ENCODE data around the gene HPCAL1.
A peak's percentile ranks its signal among the peaks of the same experiment; 100 is the strongest.

Gene HPCAL1

DNA sequence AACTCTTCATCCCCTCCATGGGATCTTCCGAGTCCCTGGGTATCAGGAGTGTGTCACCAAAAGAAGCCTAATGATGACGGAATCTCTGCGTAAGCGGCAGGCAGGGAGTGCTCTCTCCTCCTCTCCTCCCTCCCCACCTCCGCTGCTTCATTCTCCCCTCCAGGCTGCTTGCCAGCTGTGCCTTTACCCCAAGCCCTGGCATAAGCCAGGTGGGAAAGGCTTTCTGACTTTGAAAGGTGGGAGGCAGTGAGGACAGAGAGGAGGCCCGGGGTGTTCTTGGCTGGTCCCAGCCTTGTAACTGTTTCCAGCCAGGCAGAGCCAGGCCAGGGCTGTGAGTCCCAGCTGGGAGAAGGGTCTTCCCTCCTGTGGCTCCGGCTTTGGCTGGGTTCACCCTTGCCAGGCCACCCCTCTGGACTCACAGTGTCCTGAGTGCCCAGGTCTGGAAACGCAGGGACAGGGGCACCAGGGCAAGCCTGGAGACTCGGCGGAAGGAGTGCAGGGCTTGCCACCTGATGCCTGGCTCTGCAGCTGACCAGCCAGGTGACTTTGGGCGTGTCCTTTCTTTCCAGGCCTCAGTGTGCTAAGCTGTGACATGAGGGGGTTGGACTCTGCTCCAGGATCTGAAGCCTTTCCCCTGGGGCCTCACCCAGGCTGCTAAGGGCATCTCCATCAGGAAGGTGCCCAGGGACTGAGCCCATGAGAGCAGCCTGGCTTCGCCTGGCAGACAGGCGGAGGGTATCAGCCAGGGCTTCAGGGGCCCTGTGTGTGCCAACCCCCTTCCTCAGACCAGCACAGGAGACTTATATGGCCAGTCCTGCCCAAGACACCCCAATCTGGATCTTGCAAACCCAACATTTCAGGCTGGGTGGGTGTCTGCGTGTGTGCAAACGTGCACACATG, 32.7 kb upstream of the HPCAL1 start:
- H3K27ac ChIP-seq (ENCODE audit: low read depth, low read length), result peak overlapping the region; percentile 27
- no peaks in the 10 kb centered on the region for H3K36me3 ChIP-seq (ENCODE audit: control insufficient read depth in 1 of 2, insufficient read depth in 2 of 2, low read length in 2 of 2)
- no peaks in the 10 kb centered on the region for H3K9me3 ChIP-seq (ENCODE audit: control insufficient read depth in 1 of 2, low read length in 2 of 2)
- peaks cover 24 to 25% of the 10 kb centered on the region in 2 donors for H3K4me1 ChIP-seq (ENCODE audit: control insufficient read depth in 1 of 2, insufficient read depth in 2 of 2, low read length in 2 of 2)
- H3K4me3 ChIP-seq (ENCODE audit: low read depth in 1 of 2, low read length in 2 of 2), result no peak overlapping the region
- no peaks in the 10 kb centered on the region for H3K27me3 ChIP-seq (ENCODE audit: control insufficient read depth in 1 of 2, insufficient read depth in 2 of 2, low read length in 2 of 2)
- H3K9ac ChIP-seq (ENCODE audit: low read depth in 1 of 2, low read length in 2 of 2), result peak overlapping the region in 1 of 2 donors; percentile 41

DNA sequence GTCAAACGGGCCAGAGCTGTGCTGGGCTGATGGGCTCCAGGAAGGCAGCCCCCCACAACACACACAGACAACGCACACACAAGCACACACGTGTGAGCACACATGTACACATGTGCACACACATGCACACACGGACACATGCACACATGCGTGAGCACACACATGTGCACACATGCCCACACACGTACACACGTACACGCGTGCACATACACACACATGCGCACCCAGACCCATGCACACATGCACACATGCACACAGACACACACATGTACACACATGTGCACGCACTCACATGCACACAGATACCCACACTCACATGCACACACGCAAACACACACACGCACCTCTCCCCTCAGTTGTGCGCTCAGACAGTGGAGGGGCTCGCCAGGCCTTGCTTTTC, 31.2 kb upstream of the HPCAL1 start:
- no peaks in the 10 kb centered on the region for H3K36me3 ChIP-seq (ENCODE audit: control insufficient read depth in 1 of 2, insufficient read depth in 2 of 2, low read length in 2 of 2)

GRCh38 chr2:10271946-10272345, 30.8 kb upstream of the HPCAL1 start:
- Histone ChIP-seq H3K9ac (ENCODE audit: low read depth in 1 of 2, low read length in 2 of 2) (no peak overlapping the region), H3K27ac (ENCODE audit: low read depth, low read length) (no peak overlapping the region), H3K4me1 (ENCODE audit: control insufficient read depth in 1 of 2, insufficient read depth in 2 of 2, low read length in 2 of 2) (peaks cover 24 to 29% of the 10 kb centered on the region in 2 donors), H3K27me3 (ENCODE audit: control insufficient read depth in 1 of 2, insufficient read depth in 2 of 2, low read length in 2 of 2) (no peaks in the 10 kb centered on the region), H3K9me3 (ENCODE audit: control insufficient read depth in 1 of 2, low read length in 2 of 2) (no peaks in the 10 kb centered on the region), H3K36me3 (ENCODE audit: control insufficient read depth in 1 of 2, insufficient read depth in 2 of 2, low read length in 2 of 2) (no peaks in the 10 kb centered on the region), H3K4me3 (ENCODE audit: low read depth in 1 of 2, low read length in 2 of 2) (no peak overlapping the region)

More for the DNA sequence above, 31.2 kb upstream of the HPCAL1 start:
- Histone ChIP-seq H3K4me3 (ENCODE audit: low read depth in 1 of 2, low read length in 2 of 2) (no peak overlapping the region), H3K27me3 (ENCODE audit: control insufficient read depth in 1 of 2, insufficient read depth in 2 of 2, low read length in 2 of 2) (no peaks in the 10 kb centered on the region), H3K4me1 (ENCODE audit: control insufficient read depth in 1 of 2, insufficient read depth in 2 of 2, low read length in 2 of 2) (peaks cover 24 to 25% of the 10 kb centered on the region in 2 donors), H3K27ac (ENCODE audit: low read depth, low read length) (no peak overlapping the region), H3K9me3 (ENCODE audit: control insufficient read depth in 1 of 2, low read length in 2 of 2) (no peaks in the 10 kb centered on the region), H3K9ac (ENCODE audit: low read depth in 1 of 2, low read length in 2 of 2) (no peak overlapping the region)

GRCh38 chr2:10272464-10272863, 30.2 kb upstream of the HPCAL1 start:
- Histone ChIP-seq H3K4me3 (ENCODE audit: low read depth in 1 of 2, low read length in 2 of 2) (no peak overlapping the region), H3K9ac (ENCODE audit: low read depth in 1 of 2, low read length in 2 of 2) (no peak overlapping the region), H3K27ac (ENCODE audit: low read depth, low read length) (no peak overlapping the region), H3K27me3 (ENCODE audit: control insufficient read depth in 1 of 2, insufficient read depth in 2 of 2, low read length in 2 of 2) (no peaks in the 10 kb centered on the region), H3K4me1 (ENCODE audit: control insufficient read depth in 1 of 2, insufficient read depth in 2 of 2, low read length in 2 of 2) (peaks cover 25 to 34% of the 10 kb centered on the region in 2 donors), H3K9me3 (ENCODE audit: control insufficient read depth in 1 of 2, low read length in 2 of 2) (no peaks in the 10 kb centered on the region), H3K36me3 (ENCODE audit: control insufficient read depth in 1 of 2, insufficient read depth in 2 of 2, low read length in 2 of 2) (no peaks in the 10 kb centered on the region)

- Histone ChIP-seq H3K9ac (ENCODE audit: low read depth in 1 of 2, low read length in 2 of 2) (no peak overlapping the region), H3K9me3 (ENCODE audit: control insufficient read depth in 1 of 2, low read length in 2 of 2) (no peaks in the 10 kb centered on the region), H3K4me3 (ENCODE audit: low read depth in 1 of 2, low read length in 2 of 2) (no peak overlapping the region), H3K36me3 (ENCODE audit: control insufficient read depth in 1 of 2, insufficient read depth in 2 of 2, low read length in 2 of 2) (no peaks in the 10 kb centered on the region), H3K27me3 (ENCODE audit: control insufficient read depth in 1 of 2, insufficient read depth in 2 of 2, low read length in 2 of 2) (no peaks in the 10 kb centered on the region), H3K27ac (ENCODE audit: low read depth, low read length) (no peak overlapping the region), H3K4me1 (ENCODE audit: control insufficient read depth in 1 of 2, insufficient read depth in 2 of 2, low read length in 2 of 2) (peaks cover 31 to 40% of the 10 kb centered on the region in 2 donors)
These were observed 29.2 kb upstream of the HPCAL1 start for GRCh38 chr2:10273215-10274175.

GRCh38 chr2:10274376-10274775, 28.3 kb upstream of the HPCAL1 start:
- Histone ChIP-seq H3K9ac (ENCODE audit: low read depth in 1 of 2, low read length in 2 of 2) (no peak overlapping the region), H3K4me1 (ENCODE audit: control insufficient read depth in 1 of 2, insufficient read depth in 2 of 2, low read length in 2 of 2) (peaks cover 33 to 42% of the 10 kb centered on the region in 2 donors), H3K4me3 (ENCODE audit: low read depth in 1 of 2, low read length in 2 of 2) (no peak overlapping the region), H3K36me3 (ENCODE audit: control insufficient read depth in 1 of 2, insufficient read depth in 2 of 2, low read length in 2 of 2) (no peaks in the 10 kb centered on the region), H3K27ac (ENCODE audit: low read depth, low read length) (no peak overlapping the region), H3K9me3 (ENCODE audit: control insufficient read depth in 1 of 2, low read length in 2 of 2) (no peaks in the 10 kb centered on the region), H3K27me3 (ENCODE audit: control insufficient read depth in 1 of 2, insufficient read depth in 2 of 2, low read length in 2 of 2) (no peaks in the 10 kb centered on the region)

GRCh38 chr2:10274983-10275802, 27.5 kb upstream of the HPCAL1 start:
- Histone ChIP-seq H3K27me3 (ENCODE audit: control insufficient read depth in 1 of 2, insufficient read depth in 2 of 2, low read length in 2 of 2) (no peaks in the 10 kb centered on the region), H3K4me3 (ENCODE audit: low read depth in 1 of 2, low read length in 2 of 2) (no peak overlapping the region), H3K4me1 (ENCODE audit: control insufficient read depth in 1 of 2, insufficient read depth in 2 of 2, low read length in 2 of 2) (peaks cover 26 to 36% of the 10 kb centered on the region in 2 donors), H3K36me3 (ENCODE audit: control insufficient read depth in 1 of 2, insufficient read depth in 2 of 2, low read length in 2 of 2) (no peaks in the 10 kb centered on the region), H3K27ac (ENCODE audit: low read depth, low read length) (no peak overlapping the region), H3K9ac (ENCODE audit: low read depth in 1 of 2, low read length in 2 of 2) (no peak overlapping the region), H3K9me3 (ENCODE audit: control insufficient read depth in 1 of 2, low read length in 2 of 2) (no peaks in the 10 kb centered on the region)

GRCh38 chr2:10276481-10277292, 26.0 kb upstream of the HPCAL1 start:
- H3K36me3 ChIP-seq (ENCODE audit: control insufficient read depth in 1 of 2, insufficient read depth in 2 of 2, low read length in 2 of 2), result no peaks in the 10 kb centered on the region
- peaks cover 17 to 22% of the 10 kb centered on the region in 2 donors for H3K4me1 ChIP-seq (ENCODE audit: control insufficient read depth in 1 of 2, insufficient read depth in 2 of 2, low read length in 2 of 2)
- H3K4me3 ChIP-seq (ENCODE audit: low read depth in 1 of 2, low read length in 2 of 2), result no peak overlapping the region
- no peaks in the 10 kb centered on the region for H3K9me3 ChIP-seq (ENCODE audit: control insufficient read depth in 1 of 2, low read length in 2 of 2)
- no peaks in the 10 kb centered on the region for H3K27me3 ChIP-seq (ENCODE audit: control insufficient read depth in 1 of 2, insufficient read depth in 2 of 2, low read length in 2 of 2)
- H3K9ac ChIP-seq (ENCODE audit: low read depth in 1 of 2, low read length in 2 of 2), result no peak overlapping the region
- no peak overlapping the region for H3K27ac ChIP-seq (ENCODE audit: low read depth, low read length)
